GM12878 (cell line): ENCODE measurements around the gene PRKG1. TPM values are rescaled to one million over a fixed set of nuclear protein-coding genes. Genes with fewer than 3 reads are reported as not detected.

ENCODE experiments used
- ATF7 ChIP-seq: fragments of 450-650 bp; IDR thresholded peaks from 2 replicates; pipeline ENCODE4 v1.6.1; 2016; ENCODE audit warnings: low read depth, mild to moderate bottlenecking
- EGR1 ChIP-seq, 2 experiments: IDR thresholded peaks; 1 replicate in 1 of 2; 2 replicates in 1 of 2; pipeline ENCODE4 v1.6.1; 2011 to 2012; ENCODE audit warnings: low read depth in 2 of 2, low read length in 2 of 2, borderline replicate concordance in 1 of 2, mild to moderate bottlenecking in 1 of 2, moderate library complexity in 1 of 2
- JUNB ChIP-seq: IDR thresholded peaks from 2 replicates; pipeline ENCODE4 v1.6.1; 2016; ENCODE audit warnings: antibody characterized with exemption, mild to moderate bottlenecking
- KLF5 ChIP-seq: fragments of 450-650 bp; IDR thresholded peaks from 2 replicates; pipeline ENCODE4 v1.6.1; 2014; ENCODE audit warnings: mild to moderate bottlenecking; ENCODE audit not compliant: partially characterized antibody
- POU2F2 ChIP-seq: IDR thresholded peaks from 3 replicates; pipeline ENCODE4 v1.6.1; 2011; ENCODE audit warnings: low read depth, mild to moderate bottlenecking, low read length, borderline replicate concordance
- REST ChIP-seq: IDR thresholded peaks from 2 replicates; pipeline ENCODE4 v1.6.1; 2012; ENCODE audit warnings: mild to moderate bottlenecking, low read depth, low read length
- ZNF274 ChIP-seq: IDR thresholded peaks from one replicate; pipeline ENCODE4 v1.8.0; 2011; ENCODE audit not compliant: insufficient read length, insufficient read depth
- ZNF384 ChIP-seq: IDR thresholded peaks from 2 replicates; pipeline ENCODE4 v1.6.1; 2012; ENCODE audit warnings: low read depth, mild to moderate bottlenecking, low read length, improper control_type of control experiment, borderline replicate concordance
- ZSCAN29 ChIP-seq: fragments of 450-650 bp; IDR thresholded peaks from 2 replicates; pipeline ENCODE4 v1.6.1; 2017; ENCODE audit warnings: mild to moderate bottlenecking, moderate library complexity
- polyA plus RNA-seq, 11 experiments: library from polyadenylated mRNA; depleted of rRNA in 4 of 11; unstranded in 6 of 11; stranded (reverse) in 5 of 11; fragments of >200 nt; fragmentation: Nextera tagmentation in 4 of 11; fragmentation: Illumina TruSeq in 1 of 11; extraction: Ambion mirVana in 4 of 11; extraction: Trizol in 1 of 11; gene quantifications; 1 replicate in 1 of 11; 2 replicates in 10 of 11; pipeline versions ENCODE4 v1.2.1 to v1.2.3, GENCODE V29; 2011 to 2016; ENCODE audit warnings: inconsistent platforms in 2 of 11, missing spikeins in 2 of 11, low read depth in 1 of 11
- total RNA-seq, 4 experiments: library from RNA; depleted of rRNA in 3 of 4; stranded (reverse); fragments of >200 nt in 3 of 4; fragmentation: Illumina TruSeq in 1 of 4; extraction: Trizol in 1 of 4; gene quantifications; 2 replicates each; pipeline versions ENCODE4 v1.2.1 to v1.2.3, GENCODE V29; 2013 to 2021
- TF ChIP-seq, protein P1 (sequence below): IDR thresholded peaks from 2 replicates; pipeline ENCODE4 v1.6.1; 2012; ENCODE audit warnings: low read depth, low read length, improper control_type of control experiment

PRKG1 gene
- total and polyA plus RNA-seq, 10 of the 15 experiments (the other 5 are each of a cell fraction or from before 2014, with no cell fraction given) = 0.04 to 0.05 TPM; not detected in 8

DNA sequence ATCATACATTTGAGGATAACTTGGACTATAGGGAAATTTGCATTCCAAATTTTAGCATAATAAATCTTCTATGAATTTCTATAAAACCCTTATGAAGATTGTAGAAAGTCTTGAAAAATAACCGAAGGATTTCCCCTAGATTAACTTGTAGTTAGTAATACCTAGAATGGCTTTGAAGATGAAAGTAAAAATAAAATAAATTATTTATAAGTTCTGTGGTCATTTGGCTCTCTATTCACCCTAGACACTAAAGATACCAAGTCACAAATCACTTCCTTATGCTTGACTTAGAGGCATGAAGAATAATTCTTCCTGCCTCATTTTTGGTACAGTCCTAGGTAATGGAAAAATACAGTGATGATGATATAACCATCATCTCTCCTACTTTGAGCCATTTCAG lies 545.8 kb downstream of the PRKG1 start (continued):
- TF ChIP-seq, protein P1, sequence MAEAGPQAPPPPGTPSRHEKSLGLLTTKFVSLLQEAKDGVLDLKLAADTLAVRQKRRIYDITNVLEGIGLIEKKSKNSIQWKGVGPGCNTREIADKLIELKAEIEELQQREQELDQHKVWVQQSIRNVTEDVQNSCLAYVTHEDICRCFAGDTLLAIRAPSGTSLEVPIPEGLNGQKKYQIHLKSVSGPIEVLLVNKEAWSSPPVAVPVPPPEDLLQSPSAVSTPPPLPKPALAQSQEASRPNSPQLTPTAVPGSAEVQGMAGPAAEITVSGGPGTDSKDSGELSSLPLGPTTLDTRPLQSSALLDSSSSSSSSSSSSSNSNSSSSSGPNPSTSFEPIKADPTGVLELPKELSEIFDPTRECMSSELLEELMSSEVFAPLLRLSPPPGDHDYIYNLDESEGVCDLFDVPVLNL = no peak
- TF ChIP-seq ZNF384 = no peak
- TF ChIP-seq POU2F2 = no peak
- no peak for TF ChIP-seq ZNF274
- no peak for TF ChIP-seq REST
- TF ChIP-seq KLF5 = no peak
- no peak for TF ChIP-seq ZSCAN29
- TF ChIP-seq ATF7 = no peak
- TF ChIP-seq JUNB = peak; percentile 43
- TF ChIP-seq EGR1 (IDR thresholded peaks at IDR 0.05; ENCODE audit: borderline replicate concordance in 1 of 2, low read depth in 2 of 2, low read length in 2 of 2) = no peak
